HG03045 (cell line): ENCODE results near the gene PLA2G2E.

Experiments used
- ATAC-seq: cut with Tn5 transposase; IDR thresholded peaks from one replicate; pipeline ENCODE4 v1.9.1; 2021; ENCODE audit warnings: mild to moderate bottlenecking, moderate library complexity; ENCODE audit not compliant: unreplicated experiment

Gene PLA2G2E, protein sequence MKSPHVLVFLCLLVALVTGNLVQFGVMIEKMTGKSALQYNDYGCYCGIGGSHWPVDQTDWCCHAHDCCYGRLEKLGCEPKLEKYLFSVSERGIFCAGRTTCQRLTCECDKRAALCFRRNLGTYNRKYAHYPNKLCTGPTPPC

DNA sequence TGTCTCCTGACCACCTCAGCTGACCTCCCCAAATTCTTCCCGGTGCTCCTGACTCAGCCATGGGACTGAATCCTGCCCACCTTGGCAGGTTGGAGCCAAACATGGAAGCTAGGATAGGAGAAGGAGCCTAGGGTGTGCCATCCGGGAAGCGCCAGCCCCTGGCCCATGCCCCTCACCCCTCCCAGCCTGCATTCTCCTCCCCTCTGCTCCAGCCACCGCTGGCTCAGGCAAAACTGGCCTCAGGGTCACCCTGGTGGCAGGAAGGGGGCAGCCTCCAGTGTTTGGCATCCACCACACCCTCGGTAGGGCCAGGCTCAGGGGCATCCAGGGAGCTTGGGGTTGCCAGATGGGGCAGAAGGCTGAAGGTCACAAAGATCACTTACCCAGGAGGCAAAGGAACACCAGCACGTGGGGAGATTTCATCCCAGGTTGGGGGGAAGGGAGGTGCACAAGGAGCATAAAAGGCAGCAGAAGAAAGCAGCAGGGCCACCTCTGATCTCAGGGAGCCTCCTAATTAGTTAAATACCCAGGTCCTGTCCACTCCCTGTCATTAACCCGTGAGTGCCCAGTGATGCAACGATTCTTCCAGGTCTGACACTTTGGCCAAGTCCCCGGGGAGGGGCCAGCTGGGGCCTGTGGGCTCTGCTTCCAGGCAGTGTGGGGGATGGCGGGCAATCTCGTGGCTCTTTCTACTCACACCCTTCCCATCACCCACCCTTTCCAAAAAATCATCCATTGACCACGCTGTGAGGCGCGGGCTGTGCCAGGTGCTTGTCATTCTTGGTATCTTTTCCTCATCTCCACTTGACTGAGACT lies at the start of gene PLA2G2E:
Gene PLA2G2E (minus strand): TSS at position 481 of the 816 bp plus-strand sequence. CDS start 58 bp downstream, at position 423.
- no peak for ATAC-seq

DNA sequence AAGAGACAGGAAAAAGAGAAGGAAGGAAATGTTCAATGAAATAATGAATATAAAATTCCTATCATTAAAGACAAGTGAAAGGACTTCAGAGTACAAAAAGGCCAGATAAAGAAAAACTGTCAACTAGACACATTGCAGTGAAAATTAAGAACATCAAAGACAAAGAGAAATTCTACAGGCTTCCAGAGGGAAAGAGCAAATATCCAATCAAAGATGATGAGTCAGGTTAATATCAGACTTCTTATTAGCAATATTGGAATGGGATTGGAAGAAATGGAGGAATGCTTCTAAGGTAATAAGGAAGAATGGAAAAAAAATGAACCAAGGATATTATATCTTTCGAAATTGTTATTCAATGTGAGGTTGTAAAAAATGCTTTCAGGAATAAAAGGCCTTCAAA lies 48.2 kb upstream of the PLA2G2E start:
- ATAC-seq, result no peak

DNA sequence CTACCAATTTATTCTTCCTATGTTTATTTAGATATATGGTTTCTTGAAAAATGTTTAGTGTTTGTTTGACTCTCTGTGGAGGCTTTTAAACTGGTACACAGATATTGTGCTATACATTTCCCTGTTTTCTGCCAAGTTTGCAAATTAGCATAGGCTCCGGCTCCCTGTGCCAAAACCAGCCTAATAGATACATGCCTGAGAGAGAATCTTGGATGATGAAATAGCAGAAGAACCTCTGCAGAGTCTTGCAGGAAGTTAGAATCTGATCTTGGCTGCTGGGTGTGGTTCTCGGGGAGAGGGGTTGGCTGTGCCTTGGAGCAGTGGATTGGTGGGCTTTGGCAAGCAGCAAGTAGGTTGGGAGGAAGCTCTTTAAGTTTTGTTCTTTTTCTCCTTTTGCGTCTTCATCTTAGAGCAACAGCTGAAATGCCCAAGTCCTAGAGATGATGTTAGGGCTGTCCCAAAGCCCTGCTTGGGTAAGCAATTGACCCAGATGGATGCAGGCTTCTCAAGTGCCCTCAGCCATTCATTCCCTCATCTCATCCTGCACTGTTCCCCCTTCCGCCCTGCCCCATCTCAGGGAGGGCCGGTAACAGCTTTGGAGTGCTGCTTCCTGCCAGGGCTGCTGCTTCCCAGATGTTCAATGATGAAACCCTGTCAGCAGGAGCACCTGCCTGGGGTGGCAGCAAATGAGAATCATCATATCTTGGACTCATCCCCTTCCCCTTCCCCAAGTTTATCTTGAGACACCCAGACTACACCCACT lies 46.7 kb upstream of the PLA2G2E start:
- no peak for ATAC-seq

DNA sequence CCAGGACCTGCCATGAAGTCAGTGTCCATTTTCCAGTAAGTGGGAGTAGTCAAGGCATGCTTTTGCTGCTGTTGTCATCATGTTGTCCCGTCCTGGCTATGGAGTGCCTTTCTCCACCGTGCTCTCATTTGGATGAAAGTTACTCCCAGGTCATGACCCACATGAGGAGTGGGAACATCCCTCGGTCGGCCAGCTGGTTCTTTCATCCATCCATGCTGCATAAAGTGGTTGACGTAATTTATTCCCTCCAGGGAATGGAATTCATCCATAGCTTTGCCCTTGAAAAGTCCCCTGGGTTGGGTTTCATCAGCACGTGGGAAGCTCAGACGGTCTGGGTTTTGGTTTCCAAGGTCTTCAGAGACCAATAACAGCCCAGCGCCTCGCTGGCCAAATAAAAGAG lies 44.4 kb upstream of the PLA2G2E start:
- no peak for ATAC-seq

DNA sequence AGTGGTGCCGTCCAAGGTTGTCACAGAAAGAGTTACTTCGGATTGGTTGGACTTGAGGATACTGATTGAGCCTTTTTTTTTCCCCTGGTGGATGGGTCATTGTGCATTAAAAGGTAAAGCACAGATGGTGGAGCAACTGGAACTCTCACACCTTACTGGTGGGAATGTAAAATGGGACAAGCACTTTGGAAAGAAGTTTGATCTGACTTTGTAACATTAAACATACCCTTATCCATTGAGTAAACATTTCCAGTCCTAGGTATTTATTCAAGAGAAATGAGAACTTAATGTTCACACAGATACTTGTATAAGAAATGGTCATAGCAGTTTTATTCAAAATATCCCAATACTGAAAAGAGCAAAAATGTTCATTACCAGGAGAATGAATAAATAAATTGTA lies 41.1 kb upstream of the PLA2G2E start:
- ATAC-seq, result no peak

DNA sequence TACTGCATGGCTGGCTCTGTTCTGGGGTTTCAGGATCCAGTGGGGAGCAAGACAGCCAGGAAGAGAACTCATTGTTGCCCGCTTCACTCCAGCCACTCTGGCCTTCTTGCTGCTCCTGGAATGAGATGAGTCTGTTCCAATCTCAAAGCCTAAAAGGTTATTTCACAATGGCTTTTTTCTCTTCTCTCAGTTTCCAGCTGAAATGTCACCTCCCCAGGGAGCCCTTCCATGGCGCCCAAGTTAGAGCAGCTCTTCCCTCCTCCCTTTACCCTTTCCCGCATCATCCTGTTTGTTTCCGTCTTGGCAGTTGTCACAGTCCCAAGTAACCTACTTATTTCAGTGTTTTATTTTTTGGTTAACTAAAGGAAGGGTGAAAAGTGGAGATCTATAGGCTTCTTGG lies 40.2 kb upstream of the PLA2G2E start:
- ATAC-seq, result no peak

DNA sequence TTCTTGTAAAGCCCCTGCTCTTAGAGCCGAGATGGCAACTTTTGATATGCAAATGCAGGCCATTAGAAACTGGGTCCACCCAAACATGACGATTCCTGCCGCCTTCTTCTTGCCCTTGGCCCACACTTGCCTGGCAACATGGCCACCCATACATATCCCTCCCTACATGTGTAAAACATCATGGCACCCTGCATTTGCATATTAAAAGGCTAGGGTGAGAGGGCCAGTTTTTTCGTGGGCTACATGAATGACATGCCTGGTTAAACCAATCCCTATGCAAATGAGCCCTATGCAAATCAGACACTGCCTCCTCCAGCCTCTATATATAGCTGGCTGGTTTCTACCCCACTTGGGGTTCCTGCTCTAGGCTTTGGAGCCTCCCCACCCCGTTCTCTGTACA lies 37.2 kb upstream of the PLA2G2E start:
- no peak for ATAC-seq

DNA sequence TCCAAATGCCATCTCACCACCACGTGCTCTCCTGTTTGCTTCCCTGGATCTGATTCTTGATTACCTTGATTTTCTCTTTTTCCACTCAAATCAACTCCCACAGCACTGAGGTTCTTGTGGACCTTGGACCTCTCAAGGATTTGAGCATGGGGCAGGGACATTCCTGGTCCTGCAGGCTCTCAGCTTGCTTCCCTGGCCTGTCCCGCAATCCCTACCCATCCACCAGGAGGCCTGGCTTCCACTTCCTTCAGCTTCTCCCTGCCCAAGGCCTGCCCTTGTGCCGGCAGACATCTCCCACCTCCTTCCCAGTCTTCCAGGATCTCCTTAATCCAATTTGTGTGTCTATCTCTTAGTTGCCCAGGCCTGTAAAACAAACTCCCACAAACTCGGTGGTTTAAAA lies 34.4 kb upstream of the PLA2G2E start:
- no peak for ATAC-seq

DNA sequence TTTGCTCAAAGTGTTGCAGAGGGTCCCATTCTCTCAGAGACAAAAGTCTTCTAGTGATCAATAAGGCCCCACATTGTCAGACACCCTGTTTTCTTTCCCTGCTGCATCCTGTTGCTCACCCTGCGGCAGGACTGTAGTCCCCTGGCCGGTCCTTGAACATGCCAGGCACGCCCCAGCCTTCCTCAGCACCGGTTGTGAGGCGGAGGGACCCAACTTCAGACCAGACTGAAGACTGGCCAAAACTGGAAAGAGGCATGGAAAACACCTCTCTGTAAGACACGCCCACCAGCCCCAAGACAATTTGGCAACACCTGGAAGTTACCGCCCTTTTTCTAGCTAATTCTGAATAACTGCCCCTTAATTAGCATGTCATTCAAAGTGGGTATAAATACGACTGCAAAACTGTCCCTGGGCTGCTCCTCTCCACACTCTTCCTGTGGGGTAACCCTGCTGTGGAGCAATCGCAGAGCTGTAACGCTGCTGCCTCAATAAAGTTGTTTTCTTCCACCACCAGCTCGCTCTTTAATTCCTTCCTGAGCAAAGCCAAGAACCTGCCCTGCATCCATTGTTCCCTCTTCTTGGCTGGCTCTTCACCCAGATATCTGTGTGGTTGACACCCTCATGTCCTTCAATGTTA lies 32.2 kb upstream of the PLA2G2E start:
- no peak for ATAC-seq

DNA sequence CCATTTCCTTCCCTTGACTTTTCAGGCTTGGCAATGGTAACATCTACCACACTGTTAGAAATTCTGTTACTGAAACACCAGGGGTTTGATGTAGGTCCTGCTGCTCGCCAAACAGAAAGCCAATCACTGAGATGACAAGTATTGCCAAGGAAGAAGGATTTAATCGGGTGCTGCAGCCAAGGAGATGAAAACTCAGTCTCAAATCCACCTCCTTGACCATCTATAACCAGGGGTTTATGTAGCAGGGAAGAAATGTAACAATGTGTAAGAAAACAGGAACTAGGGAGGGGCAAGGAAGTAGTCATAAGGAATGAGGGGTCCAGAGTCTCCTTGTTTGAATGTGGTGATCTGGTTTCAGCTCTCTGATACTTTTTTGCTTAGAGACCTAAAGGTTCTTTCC lies 30.6 kb upstream of the PLA2G2E start:
- ATAC-seq, result no peak

DNA sequence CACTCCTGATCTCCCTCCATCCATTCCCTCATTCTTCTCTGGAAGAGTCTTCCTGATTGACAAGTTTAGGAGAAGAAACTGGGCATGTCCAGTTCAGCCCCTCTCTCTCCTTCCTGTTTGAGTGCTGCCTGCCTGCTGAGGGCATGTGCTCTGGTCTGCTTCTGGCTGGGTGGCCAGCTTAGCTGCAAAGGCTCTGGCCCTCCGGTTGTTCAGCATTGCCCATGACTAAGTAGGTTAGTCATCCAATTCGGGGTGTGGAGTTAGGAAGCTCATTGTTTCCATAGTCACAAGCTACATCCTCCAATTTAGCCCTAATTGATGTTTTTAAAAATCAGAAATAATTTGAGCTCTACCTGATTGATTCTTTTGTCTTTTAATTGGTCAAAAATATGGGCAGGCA lies 25.6 kb upstream of the PLA2G2E start:
- ATAC-seq, result no peak

DNA sequence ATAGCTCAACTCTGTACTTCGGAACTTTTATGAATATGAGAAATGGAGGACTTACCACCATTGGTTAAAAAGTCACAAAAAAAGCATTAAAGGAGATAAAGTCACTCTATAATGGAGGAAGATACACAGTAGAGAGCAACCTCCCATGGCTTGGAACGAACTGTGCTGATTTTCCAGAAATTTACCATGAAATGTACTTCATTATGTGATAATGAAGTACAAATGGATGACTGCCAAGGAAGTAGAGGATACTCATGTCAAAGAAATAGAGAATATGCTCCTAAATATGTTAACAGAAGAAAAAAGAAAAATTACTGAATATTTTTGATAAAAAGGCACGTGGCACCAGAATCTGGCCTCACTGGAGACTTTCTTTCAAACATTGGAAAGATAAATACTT lies 23.6 kb upstream of the PLA2G2E start:
- ATAC-seq, result no peak

DNA sequence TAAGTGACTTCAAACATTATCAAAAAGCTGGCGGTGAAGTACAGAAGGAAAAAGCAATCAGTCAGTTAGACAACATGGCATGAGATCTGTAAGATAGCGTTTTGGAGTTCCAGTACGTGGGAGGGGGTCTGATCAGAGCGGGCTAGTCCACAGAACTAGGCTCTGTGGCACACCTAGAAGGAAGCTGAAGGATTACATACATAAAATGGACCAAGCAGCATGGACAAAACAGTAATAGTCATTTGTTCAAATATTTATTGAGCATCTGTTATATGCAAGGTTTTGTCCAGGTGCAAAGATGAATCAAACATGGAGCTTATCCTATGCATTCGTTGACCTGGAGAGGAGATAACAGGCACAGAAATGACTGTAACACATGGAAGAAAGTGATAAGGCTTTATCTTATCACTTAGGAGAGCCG lies 22.9 kb upstream of the PLA2G2E start:
- no peak for ATAC-seq

DNA sequence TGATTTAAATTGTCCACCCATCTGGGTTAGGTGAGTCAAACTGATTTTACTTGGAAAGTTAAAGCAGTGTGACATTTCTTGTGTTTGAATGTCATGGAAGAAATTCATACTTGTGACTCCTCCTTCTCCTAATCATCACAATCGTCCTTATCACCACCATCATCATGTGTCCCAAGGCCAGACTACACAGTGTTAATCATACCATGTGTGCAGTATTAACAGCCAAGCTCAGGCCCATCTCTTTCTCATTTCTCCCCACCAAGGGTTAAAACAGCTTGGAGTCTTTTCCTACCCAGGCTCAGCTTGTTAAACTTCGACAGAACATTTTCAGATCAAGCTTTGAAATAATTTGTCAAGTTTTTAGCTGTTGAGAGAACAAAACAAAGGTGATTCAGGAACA lies 22.5 kb upstream of the PLA2G2E start:
- ATAC-seq, result no peak

DNA sequence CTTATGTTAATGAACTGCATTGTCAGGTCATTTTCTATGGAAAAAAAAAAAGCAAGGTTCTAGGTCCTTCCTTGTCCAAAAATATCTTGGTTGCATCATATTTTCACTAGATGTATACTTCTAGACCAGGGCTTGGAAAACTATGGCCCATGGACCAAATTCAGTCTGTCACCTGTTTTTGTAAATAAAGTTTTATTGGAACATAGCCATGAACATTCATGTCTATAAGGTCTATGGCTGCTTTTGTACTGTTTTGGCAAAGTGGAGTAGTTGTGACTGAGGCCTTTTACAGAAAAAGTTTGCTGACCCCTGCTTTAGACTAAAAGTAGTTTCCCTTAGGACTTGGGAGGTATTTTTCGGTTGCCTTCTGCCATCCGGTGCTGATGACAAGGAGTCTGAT lies 19.2 kb upstream of the PLA2G2E start:
- ATAC-seq, result no peak

DNA sequence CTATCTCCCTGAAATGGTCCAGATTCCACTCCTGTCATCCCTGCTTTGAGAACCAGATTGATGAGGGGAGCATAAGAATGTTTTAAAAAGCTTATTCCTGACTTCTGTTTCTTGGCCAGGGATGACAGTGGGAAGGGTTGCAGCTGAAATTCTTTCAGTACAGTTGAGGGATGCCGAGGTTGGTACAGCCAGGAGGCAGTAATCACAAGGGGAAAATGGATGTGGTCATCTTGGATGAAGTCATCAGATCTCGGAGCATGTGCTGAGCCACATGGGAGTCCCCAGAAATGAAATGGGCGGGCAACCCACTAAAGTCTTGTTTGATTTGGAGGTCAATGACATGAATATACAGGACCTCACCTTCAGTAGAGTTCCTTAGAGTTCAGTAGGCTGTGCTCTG lies 18.7 kb upstream of the PLA2G2E start:
- no peak for ATAC-seq

DNA sequence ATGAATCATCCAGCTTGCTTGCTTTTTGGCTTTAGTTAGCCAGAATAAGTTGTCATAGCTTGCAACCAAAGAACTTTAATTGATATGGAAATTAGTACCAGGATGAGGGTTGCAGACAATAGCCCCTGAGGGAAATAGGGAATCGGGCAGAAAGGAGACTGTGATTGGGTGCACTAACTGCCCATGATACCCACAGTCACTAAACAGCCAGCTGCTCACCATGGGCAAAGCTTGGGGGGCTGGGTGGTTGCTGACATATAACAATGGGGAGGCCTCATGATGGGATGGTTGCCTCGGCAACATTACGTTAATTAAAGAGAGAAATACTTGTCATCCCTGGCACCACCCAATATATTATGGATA lies 17.8 kb upstream of the PLA2G2E start:
- no peak for ATAC-seq

DNA sequence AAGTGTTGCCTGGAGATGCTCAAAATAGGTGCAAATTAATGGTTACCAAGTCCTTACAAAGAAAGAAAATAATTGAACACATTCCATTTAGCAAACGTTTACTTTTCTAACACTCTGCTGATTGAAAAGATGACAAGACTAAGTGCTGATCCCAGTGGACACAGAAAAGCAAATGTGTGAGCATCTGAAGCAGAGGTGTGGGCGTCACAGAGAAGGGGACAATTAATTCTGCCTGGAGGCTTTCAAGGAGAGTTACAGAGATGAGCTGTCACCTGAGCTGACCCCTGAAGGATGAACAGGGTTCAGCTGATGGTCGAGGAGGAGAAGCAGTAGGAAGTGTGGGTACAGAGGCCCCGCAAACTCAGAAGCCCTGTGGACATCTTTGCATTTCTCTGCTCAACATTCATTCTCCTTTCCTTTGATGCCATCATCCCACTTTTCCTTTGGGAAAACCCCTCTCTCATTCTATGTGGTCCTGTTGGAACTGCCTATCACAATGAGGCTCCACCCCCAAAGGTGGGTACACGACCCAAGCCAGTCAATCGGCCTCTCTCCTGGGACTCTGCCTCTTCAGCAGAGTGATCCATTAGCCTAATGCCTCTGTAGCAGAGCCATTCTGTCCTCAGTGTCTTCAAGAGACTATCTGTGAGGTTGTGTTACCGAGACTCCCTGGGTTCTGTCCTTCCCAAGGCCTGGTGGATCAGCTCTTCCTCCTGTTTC lies 17.2 kb upstream of the PLA2G2E start:
- no peak for ATAC-seq

DNA sequence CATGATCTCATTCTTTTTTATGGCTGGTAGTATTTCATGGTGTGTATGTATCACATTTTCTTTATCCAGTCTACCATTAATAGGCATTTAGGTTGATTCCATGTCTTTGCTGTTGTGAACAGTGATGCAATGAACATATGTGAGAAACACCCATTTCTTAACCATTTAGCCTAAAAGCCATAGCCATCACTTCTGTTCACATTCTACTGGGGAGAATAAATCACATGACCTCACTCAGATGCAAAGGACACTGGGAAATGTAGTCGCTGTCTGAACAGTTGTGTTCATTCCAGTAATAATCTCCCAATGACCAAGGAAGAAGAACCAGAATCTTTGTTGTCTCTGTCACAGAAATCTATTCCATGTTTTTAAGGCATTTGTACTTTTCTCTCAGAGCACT lies 15.1 kb upstream of the PLA2G2E start:
- no peak for ATAC-seq

DNA sequence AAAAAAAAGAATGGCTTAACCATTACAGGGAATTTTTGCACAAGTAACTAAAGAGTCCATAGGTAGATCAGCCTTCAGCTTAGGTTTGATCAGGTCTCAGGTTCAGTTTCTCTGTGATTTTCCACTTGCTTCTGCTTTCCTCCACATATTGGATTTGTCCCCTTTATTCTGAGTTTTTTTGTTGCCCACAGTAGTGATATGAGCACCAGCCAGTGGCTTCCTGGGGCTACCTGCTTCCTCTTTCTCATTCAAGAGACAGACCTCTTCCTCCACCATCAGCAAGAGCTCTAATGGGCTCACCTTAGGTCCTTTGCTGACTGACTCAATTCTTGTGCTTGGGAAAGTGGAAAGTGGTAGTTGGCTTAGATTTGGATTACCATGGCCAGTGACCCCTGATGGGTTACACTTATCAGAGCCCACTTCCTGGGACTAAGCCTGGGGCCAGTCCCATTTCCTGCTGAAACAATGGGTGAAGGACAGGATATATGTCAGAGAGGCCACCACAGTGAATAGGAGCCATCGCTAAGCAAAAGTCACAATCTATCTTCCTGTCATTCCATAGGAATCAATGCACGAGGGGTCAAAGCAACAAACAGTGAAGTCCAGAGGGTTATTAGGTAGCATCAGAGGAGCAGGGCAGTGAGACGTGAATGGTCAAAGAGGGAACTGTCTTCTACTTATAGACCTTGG lies 12.8 kb upstream of the PLA2G2E start:
- ATAC-seq, result no peak
